Right atrium auricular region (tissue), 2 donors: Measurements from ENCODE around the gene CALR. TPM values are rescaled to one million over a fixed set of nuclear protein-coding genes. Genes with fewer than 3 reads are reported as not detected.

Experiments used
- DNase-seq: peaks from one replicate; pipeline ENCODE4 v3.0.0-alpha.2; 2019; ENCODE audit warnings: low spot score
- H3K27ac ChIP-seq, 2 donors: fragments of 200-600 bp; sonication (generic); 1 replicate in 1 of 2; 2 replicates in 1 of 2; pipeline ENCODE4 v1.5.1; 2016 to 2019
- H3K27me3 ChIP-seq, 2 donors: fragments of 200-600 bp; sonication (generic); one replicate each; pipeline versions ENCODE4 v1.5.1 to v1.6.0; 2017 to 2019
- H3K36me3 ChIP-seq: fragments of 200-600 bp; sonication (generic); one replicate; pipeline ENCODE4 v1.5.1; 2016
- H3K4me1 ChIP-seq, 2 donors: fragments of 200-600 bp; sonication (generic); one replicate each; pipeline versions ENCODE4 v1.5.1 to v1.6.0; 2017 to 2019
- H3K4me3 ChIP-seq, 2 donors: fragments of 200-600 bp; sonication (generic); 1 replicate in 1 of 2; 2 replicates in 1 of 2; pipeline ENCODE4 v1.5.1; 2017 to 2019; ENCODE audit warnings: mild to moderate bottlenecking in 1 of 2, moderate library complexity in 1 of 2
- H3K9me3 ChIP-seq, 2 donors: fragments of 200-600 bp; sonication (generic); one replicate each; pipeline ENCODE4 v1.5.1; 2019
- total RNA-seq, 2 donors: library from RNA; depleted of rRNA; stranded (reverse); fragments of >200 nt; gene quantifications; one replicate each; pipeline ENCODE4 v1.1.0, GENCODE V29; 2016
- TF ChIP-seq, protein P1 (sequence below), 2 donors: fragments of 200-600 bp; sonication (generic); IDR thresholded peaks; one replicate each; pipeline ENCODE4 v1.5.1; 2019; ENCODE audit warnings: antibody characterized with exemption in 2 of 2

The CALR gene
- total RNA-seq, 2 donors from 2014 or later = 285 to 289 TPM

- TF ChIP-seq, protein P1, sequence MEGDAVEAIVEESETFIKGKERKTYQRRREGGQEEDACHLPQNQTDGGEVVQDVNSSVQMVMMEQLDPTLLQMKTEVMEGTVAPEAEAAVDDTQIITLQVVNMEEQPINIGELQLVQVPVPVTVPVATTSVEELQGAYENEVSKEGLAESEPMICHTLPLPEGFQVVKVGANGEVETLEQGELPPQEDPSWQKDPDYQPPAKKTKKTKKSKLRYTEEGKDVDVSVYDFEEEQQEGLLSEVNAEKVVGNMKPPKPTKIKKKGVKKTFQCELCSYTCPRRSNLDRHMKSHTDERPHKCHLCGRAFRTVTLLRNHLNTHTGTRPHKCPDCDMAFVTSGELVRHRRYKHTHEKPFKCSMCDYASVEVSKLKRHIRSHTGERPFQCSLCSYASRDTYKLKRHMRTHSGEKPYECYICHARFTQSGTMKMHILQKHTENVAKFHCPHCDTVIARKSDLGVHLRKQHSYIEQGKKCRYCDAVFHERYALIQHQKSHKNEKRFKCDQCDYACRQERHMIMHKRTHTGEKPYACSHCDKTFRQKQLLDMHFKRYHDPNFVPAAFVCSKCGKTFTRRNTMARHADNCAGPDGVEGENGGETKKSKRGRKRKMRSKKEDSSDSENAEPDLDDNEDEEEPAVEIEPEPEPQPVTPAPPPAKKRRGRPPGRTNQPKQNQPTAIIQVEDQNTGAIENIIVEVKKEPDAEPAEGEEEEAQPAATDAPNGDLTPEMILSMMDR (IDR thresholded peaks at IDR 0.05) = no peak
- Histone ChIP-seq H3K4me1 (peaks cover 0 to 11% of the 10 kb centered on the region in 2 donors), H3K27ac (no peak overlapping the region), H3K4me3 (no peak overlapping the region), H3K36me3 (peaks cover 15% of the 10 kb centered on the region), H3K27me3 (no peaks in the 10 kb centered on the region), H3K9me3 (no peaks in the 10 kb centered on the region)
- DNase-seq = no peak
Observed at GRCh38 chr19:12896460-12896859, 41.9 kb upstream of the CALR start.

- H3K27ac ChIP-seq = no peak overlapping the region
- H3K4me3 ChIP-seq = no peak overlapping the region
- TF ChIP-seq, protein P1 (IDR thresholded peaks at IDR 0.05) = no peak
- no peaks in the 10 kb centered on the region for H3K27me3 ChIP-seq
- H3K4me1 ChIP-seq = no peaks in the 10 kb centered on the region
- no peaks in the 10 kb centered on the region for H3K9me3 ChIP-seq
- peaks cover 15% of the 10 kb centered on the region for H3K36me3 ChIP-seq
- DNase-seq = no peak
Observed at GRCh38 chr19:12899891-12900518, 38.4 kb upstream of the CALR start.

- Histone ChIP-seq H3K9me3 (no peaks in the 10 kb centered on the region), H3K27ac (no peak overlapping the region), H3K27me3 (no peaks in the 10 kb centered on the region), H3K36me3 (no peaks in the 10 kb centered on the region), H3K4me1 (peaks cover 0 to under 1% of the 10 kb centered on the region in 2 donors), H3K4me3 (no peak overlapping the region)
- TF ChIP-seq, protein P1 (IDR thresholded peaks at IDR 0.05) = no peak
- DNase-seq = no peak
Observed at GRCh38 chr19:12907166-12907565, 31.2 kb upstream of the CALR start.

DNA sequence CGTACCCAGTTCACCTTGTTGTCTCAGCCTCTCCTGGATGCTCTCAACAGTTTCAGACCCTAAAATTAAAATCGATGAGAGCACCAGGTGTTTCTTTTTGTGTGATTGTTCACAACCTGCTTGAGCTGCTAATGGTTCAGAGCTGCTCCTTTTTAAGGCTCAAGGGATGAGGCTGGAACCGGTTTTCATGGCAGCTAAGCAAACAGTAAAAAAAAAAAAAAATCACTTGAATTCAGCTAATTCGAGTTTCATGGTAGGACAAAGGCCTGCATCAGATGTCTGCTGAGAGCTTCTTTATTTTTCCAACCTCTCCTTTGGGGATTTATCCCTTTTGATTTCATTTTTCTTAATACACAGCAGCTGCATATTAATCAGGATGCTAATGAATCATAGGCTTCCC, 25.8 kb upstream of the CALR start:
- peak overlapping the region in 1 of 2 donors; percentile 27 for H3K4me3 ChIP-seq
- TF ChIP-seq, protein P1 (IDR thresholded peaks at IDR 0.05) = no peak

GRCh38 chr19:12913011-12913561, 25.3 kb upstream of the CALR start:
- Histone ChIP-seq H3K27ac (peak overlapping the region; percentile 54 to 72), H3K27me3 (no peaks in the 10 kb centered on the region), H3K36me3 (no peaks in the 10 kb centered on the region), H3K4me1 (peaks cover 0 to 22% of the 10 kb centered on the region in 2 donors), H3K4me3 (peak overlapping the region in 1 of 2 donors; percentile 27), H3K9me3 (no peaks in the 10 kb centered on the region)
- peak; percentile 77 for DNase-seq
- TF ChIP-seq, protein P1 (IDR thresholded peaks at IDR 0.05) = no peak

More for the DNA sequence above, 25.8 kb upstream of the CALR start:
- Histone ChIP-seq H3K27me3 (no peaks in the 10 kb centered on the region), H3K27ac (peak overlapping the region; percentile 54 to 72), H3K36me3 (no peaks in the 10 kb centered on the region), H3K9me3 (no peaks in the 10 kb centered on the region), H3K4me1 (peaks cover 0 to 22% of the 10 kb centered on the region in 2 donors)
- no peak for DNase-seq
